GM18868 (cell line): ENCODE results near the gene UQCR10.

ENCODE experiments used
- ATAC-seq: cut with Tn5 transposase; IDR thresholded peaks from one replicate; pipeline ENCODE4 v1.9.1; 2021; ENCODE audit warnings: mild to moderate bottlenecking, moderate library complexity; ENCODE audit not compliant: unreplicated experiment

UQCR10 gene

GRCh38 chr22:29758068-29758622, 9.0 kb upstream of the UQCR10 start:
- ATAC-seq: no peak

- ATAC-seq: no peak
Measured at GRCh38 chr22:29758959-29759358, 8.2 kb upstream of the UQCR10 start.

- ATAC-seq: no peak
Measured at GRCh38 chr22:29762263-29762662, 4.9 kb upstream of the UQCR10 start.

- peak; percentile 23 for ATAC-seq
Measured at GRCh38 chr22:29765905-29766631, 1.1 kb upstream of the UQCR10 start.

GRCh38 chr22:29766632-29767170, 468 bp upstream of the UQCR10 start, which contains the start of gene ZMAT5:
TSS of gene ZMAT5 (minus strand) at chr22:29767007. CDS start at chr22:29748544, 18,463 bp downstream.
- peak; percentile 85 for ATAC-seq

GRCh38 chr22:29768052-29768693, 1.0 kb downstream of the UQCR10 start:
- no peak for ATAC-seq

- ATAC-seq: no peak
Measured at GRCh38 chr22:29769723-29770321, 2.7 kb downstream of the UQCR10 start.

GRCh38 chr22:29772170-29772641, 5.0 kb downstream of the UQCR10 start:
- no peak for ATAC-seq

- ATAC-seq: no peak
Measured at GRCh38 chr22:29773233-29773632, 6.1 kb downstream of the UQCR10 start.

- ATAC-seq: no peak
Measured at GRCh38 chr22:29780220-29780619, 13.1 kb downstream of the UQCR10 start.

- no peak for ATAC-seq
Measured at GRCh38 chr22:29780748-29781676, 13.8 kb downstream of the UQCR10 start.

- ATAC-seq: no peak
Measured at GRCh38 chr22:29782061-29782845, 15.1 kb downstream of the UQCR10 start.

- ATAC-seq: no peak
Measured at GRCh38 chr22:29784451-29785361, 17.5 kb downstream of the UQCR10 start.

GRCh38 chr22:29786031-29786430, 18.9 kb downstream of the UQCR10 start:
- no peak for ATAC-seq

GRCh38 chr22:29787371-29787980, 20.3 kb downstream of the UQCR10 start:
- ATAC-seq: no peak

- no peak for ATAC-seq
Measured at GRCh38 chr22:29788339-29789279, 21.4 kb downstream of the UQCR10 start.

GRCh38 chr22:29790061-29790460, 22.9 kb downstream of the UQCR10 start:
- no peak for ATAC-seq
